ENCODE data around the gene PIP4K2B. TPM values are rescaled to one million over a fixed set of nuclear protein-coding genes. Genes with fewer than 3 reads are reported as not detected.

Gene PIP4K2B
- total RNA-seq, 2 experiments from 2014 or later = 49.9 to 51.4 TPM

DNA sequence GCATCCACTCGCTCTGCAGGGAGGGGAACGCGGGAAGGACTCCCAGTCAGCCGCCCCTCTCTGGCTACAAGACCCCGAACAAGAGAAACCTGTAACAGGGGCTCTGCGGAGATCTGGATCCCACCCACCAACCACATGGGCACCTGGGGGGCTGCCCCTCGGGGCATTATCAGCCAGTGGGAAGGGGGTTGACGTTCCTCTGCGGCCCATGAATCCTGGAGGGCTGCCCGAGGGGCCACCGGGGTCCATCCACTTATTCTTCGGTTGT, 49.4 kb downstream of the PIP4K2B start:
- peaks cover 45% of the 10 kb centered on the region for H3K27me3 Mint-ChIP-seq (ENCODE audit: low read depth)

GRCh38 chr17:38749223-38750043, 49.9 kb downstream of the PIP4K2B start:
- ATAC-seq (no peak), DNase-seq (no peak)
- POLR2A ChIA-PET = no interaction called here
- Mint-ChIP-seq H3K4me1 (ENCODE audit: low read depth) (peaks cover 50% of the 10 kb centered on the region), H3K9me3 (ENCODE audit: insufficient read depth) (no peaks in the 10 kb centered on the region), H3K27ac (no peak overlapping the region), H3K27me3 (ENCODE audit: low read depth) (peaks cover 50% of the 10 kb centered on the region), H3K4me3 (peak overlapping the region; percentile 99), H3K36me3 (ENCODE audit: low read depth) (peaks cover 16% of the 10 kb centered on the region)
- CTCF ChIA-PET = interaction anchor here (0.8 to 1.1 kb wide), 2 partner anchors 14 to 19 kb away, joined by 3 to 8 read pairs; partner anchors contain the start of gene CISD3

More for the DNA sequence above, 49.4 kb downstream of the PIP4K2B start:
- H3K27ac Mint-ChIP-seq = no peak overlapping the region
- POLR2A ChIA-PET = interaction anchor here (0.9 kb wide), 1 partner anchor 45 kb away, joined by 3 read pairs; the partner anchor contains the start of gene MLLT6
- peaks cover 54% of the 10 kb centered on the region for H3K4me1 Mint-ChIP-seq (ENCODE audit: low read depth)
- no peaks in the 10 kb centered on the region for H3K9me3 Mint-ChIP-seq (ENCODE audit: insufficient read depth)
- DNase-seq (no peak), ATAC-seq (no peak)
- peaks cover 19% of the 10 kb centered on the region for H3K36me3 Mint-ChIP-seq (ENCODE audit: low read depth)
- CTCF ChIA-PET = interaction anchor here (0.8 to 2.8 kb wide), 3 partner anchors 15 to 19 kb away, joined by 3 to 18 read pairs (median 8); partner anchors contain the start of gene CISD3
- H3K4me3 Mint-ChIP-seq = peak overlapping the region; percentile 99

GRCh38 chr17:38748892-38749222, 50.5 kb downstream of the PIP4K2B start:
- Mint-ChIP-seq H3K27me3 (ENCODE audit: low read depth) (peaks cover 53% of the 10 kb centered on the region), H3K36me3 (ENCODE audit: low read depth) (peaks cover 13% of the 10 kb centered on the region), H3K4me1 (ENCODE audit: low read depth) (peaks cover 47% of the 10 kb centered on the region), H3K4me3 (peak overlapping the region; percentile 99), H3K27ac (no peak overlapping the region), H3K9me3 (ENCODE audit: insufficient read depth) (no peaks in the 10 kb centered on the region)
- DNase-seq (no peak), ATAC-seq (no peak)
- ChIA-PET CTCF (interaction anchor here (1.1 kb wide), 1 partner anchor 14 kb away, joined by 8 read pairs; no protein-coding TSS in a partner anchor), POLR2A (no interaction called here)

DNA sequence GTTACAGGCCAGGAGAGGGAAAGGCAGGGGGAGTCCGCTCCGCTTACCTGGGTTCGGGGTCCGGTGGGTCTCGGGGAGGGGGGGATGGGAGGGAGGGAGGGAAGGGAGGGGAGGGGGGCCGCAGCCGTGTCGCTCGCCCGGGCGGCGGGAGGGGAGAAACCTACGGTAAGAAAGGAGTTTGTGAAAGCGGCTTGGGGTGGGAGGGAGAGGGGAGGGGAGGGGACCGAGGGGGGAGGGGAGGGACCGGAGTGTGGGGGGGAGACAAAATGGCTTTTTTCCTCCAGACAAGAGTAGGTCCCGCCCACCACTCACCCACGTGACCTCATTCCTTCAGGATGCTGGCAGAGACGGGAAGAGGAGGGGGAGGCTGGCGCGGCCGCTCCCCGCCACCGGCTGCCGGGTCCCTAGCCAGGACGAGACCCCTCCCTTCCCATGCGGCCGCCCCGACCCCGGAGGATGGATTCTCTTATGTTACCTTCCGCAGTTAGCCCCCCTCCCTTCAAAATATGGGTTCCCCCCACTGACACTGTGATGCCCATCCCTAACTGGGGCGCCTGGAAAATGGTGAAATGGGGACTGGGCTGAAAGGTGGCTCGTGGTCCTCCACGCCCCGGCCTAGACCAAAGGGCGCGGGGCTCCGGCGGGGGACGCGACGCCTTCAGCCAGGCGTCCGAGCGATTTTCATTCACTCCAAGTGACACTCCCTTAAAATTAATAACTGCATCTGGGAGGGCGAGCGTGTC, 51.0 kb downstream of the PIP4K2B start, which contains the start of gene PCGF2:
TSS of gene PCGF2 (minus strand) at position 188 of the 743 bp plus-strand sequence. CDS start 7,934 bp downstream, outside the sequence.
- ChIA-PET POLR2A (no interaction called here), CTCF (interaction anchor here (0.7 kb wide), 1 partner anchor 1614 kb away, joined by 3 read pairs; no protein-coding TSS in a partner anchor)
- Mint-ChIP-seq H3K27ac (no peak within 1 kb of the TSS), H3K4me3 (peak within 1 kb of the TSS; percentile 99), H3K36me3 (ENCODE audit: low read depth) (peaks cover 10% of the 10 kb centered on the region), H3K27me3 (ENCODE audit: low read depth) (peaks cover 53% of the 10 kb centered on the region), H3K4me1 (ENCODE audit: low read depth) (peaks cover 43% of the 10 kb centered on the region), H3K9me3 (ENCODE audit: insufficient read depth) (no peaks in the 10 kb centered on the region)
- ATAC-seq = no peak
- DNase-seq = no peak

DNA sequence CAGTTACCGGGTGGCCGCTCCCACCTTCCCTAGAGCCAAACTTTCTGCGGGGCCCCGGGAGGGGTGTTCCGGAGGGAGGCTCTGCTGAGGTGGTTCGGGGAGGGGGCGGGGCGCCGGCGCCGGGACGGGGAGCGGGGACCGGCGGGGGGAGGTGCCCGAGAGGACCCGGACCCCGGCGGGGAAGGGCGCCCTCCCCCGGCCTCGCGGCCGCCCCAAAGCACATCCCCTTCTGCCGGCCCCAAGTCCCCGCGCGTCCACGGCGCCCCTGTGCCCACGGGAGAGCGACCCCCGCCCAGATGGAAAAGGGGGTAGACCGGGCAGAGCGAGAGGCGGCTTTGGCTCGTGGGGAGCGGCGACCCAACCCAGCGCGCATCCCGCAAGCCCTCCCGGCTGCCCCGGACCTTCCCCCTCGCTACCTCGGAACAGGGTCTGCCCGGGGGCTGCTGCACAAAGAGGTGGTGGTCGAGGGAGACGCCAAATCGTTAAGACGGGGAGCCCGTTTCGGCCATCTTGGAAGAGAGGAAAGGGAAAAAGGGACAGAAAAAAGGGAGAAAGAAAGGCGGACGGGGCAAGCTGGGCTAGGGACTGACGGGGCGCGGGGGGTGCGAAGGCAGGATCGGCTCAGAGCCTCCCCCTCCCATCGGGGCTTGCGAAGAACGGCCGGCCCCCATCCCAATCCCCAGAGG, 51.8 kb downstream of the PIP4K2B start:
- H3K4me3 Mint-ChIP-seq = peak overlapping the region; percentile 62
- no peak for ATAC-seq
- POLR2A ChIA-PET = no interaction called here
- CTCF ChIA-PET = interaction anchor here (0.7 to 1.2 kb wide), 2 partner anchors 17 to 1615 kb away, joined by 3 read pairs; partner anchors contain the start of gene CISD3
- H3K9me3 Mint-ChIP-seq (ENCODE audit: insufficient read depth) = no peaks in the 10 kb centered on the region
- no peak for DNase-seq
- peaks cover 45% of the 10 kb centered on the region for H3K4me1 Mint-ChIP-seq (ENCODE audit: low read depth)
- peaks cover 5% of the 10 kb centered on the region for H3K36me3 Mint-ChIP-seq (ENCODE audit: low read depth)
- peaks cover 53% of the 10 kb centered on the region for H3K27me3 Mint-ChIP-seq (ENCODE audit: low read depth)
- no peak overlapping the region for H3K27ac Mint-ChIP-seq

DNA sequence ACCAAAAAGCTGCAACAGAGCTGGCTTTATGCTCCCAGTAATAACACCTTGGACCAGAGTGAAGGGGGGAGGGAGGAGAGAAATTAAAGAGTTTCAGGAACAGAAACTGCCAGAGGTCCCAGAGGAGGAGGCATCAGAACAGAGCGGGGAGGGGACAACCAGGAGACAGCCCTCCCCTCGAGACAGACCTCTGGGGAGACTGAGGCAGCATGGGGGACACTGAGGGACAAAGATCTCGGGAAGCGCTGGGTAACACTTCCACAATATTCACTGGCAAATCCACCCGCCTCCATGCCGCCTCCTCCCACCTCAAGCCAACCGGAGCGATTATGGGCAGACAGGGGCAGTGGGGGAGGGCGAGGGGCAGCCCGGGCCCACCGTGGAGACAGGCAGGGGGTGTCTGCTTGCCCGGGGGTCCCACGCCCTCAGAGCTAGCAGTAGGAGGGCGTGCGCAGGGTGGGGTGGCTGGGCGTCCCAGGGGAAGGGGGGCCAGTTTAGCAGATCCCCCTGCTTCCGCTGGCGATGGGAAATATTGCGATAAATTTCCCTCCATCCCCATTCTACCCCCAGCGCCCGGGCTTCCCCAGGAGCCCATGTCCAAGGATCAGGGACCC, 52.4 kb downstream of the PIP4K2B start:
- Mint-ChIP-seq H3K27ac (no peak overlapping the region), H3K9me3 (ENCODE audit: insufficient read depth) (no peaks in the 10 kb centered on the region), H3K27me3 (ENCODE audit: low read depth) (peaks cover 53% of the 10 kb centered on the region), H3K36me3 (ENCODE audit: low read depth) (peaks cover 3% of the 10 kb centered on the region), H3K4me1 (ENCODE audit: low read depth) (peaks cover 47% of the 10 kb centered on the region), H3K4me3 (peak overlapping the region; percentile 34)
- no peak for DNase-seq
- ATAC-seq = no peak
- POLR2A ChIA-PET = interaction anchor here (0.6 to 1.7 kb wide), 3 partner anchors 19 to 858 kb away, joined by 4 read pairs; partner anchors contain the start of gene MLLT6
- CTCF ChIA-PET = interaction anchor here (0.9 to 2.2 kb wide), 5 partner anchors 12 to 79 kb away, joined by 3 to 9 read pairs (median 3); partner anchors contain the start of gene CISD3

DNA sequence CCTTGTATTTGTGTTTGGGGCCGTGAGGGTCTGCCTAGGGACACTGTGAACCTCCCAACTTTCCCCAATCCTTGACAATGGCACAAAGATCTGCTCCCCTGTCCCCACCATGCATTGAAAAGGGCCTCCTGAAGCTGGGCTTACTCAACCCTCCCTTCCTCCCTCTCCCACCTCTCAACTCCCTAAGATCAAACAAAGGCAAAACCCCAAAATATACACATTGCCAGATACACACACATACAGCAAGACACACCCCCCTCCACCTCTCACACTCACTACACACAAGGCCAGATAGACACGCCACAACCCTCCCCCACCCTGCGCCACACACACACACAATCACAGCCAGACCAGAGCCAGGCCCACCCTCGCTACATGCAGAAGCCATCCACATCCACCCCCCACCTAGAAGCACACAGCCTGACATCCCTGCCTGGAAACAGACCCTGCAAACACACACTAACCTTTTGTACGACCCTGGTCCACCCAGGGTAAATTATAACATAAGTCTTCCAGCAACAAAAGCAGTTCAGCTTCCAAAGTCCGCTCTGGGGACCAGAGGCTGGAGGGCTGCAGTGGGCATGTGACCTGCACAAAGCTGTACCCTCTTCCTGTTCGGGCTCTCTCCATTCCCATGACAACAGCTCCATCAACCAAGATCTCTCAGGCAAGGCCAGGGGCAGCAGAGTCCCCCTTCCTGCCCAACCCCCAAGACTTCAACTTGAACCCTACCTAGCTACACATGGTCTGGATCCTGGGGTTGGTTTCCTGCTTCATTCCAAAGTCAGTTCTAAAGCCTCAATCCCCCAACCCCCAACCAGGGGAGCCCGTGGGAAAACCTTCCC, 53.1 kb downstream of the PIP4K2B start:
- Mint-ChIP-seq H3K27me3 (ENCODE audit: low read depth) (peaks cover 55% of the 10 kb centered on the region), H3K36me3 (ENCODE audit: low read depth) (no peaks in the 10 kb centered on the region), H3K27ac (no peak overlapping the region), H3K4me3 (peak overlapping the region; percentile 34), H3K4me1 (ENCODE audit: low read depth) (peaks cover 44% of the 10 kb centered on the region), H3K9me3 (ENCODE audit: insufficient read depth) (no peaks in the 10 kb centered on the region)
- no peak for ATAC-seq
- no peak for DNase-seq
- ChIA-PET CTCF (interaction anchor here (0.9 to 2.2 kb wide), 5 partner anchors 11 to 79 kb away, joined by 3 to 9 read pairs (median 3); partner anchors contain the start of gene CISD3), POLR2A (interaction anchor here (0.6 to 1.7 kb wide), 4 partner anchors 15 to 859 kb away, joined by 3 to 4 read pairs (median 4); partner anchors contain the start of gene MLLT6)

DNA sequence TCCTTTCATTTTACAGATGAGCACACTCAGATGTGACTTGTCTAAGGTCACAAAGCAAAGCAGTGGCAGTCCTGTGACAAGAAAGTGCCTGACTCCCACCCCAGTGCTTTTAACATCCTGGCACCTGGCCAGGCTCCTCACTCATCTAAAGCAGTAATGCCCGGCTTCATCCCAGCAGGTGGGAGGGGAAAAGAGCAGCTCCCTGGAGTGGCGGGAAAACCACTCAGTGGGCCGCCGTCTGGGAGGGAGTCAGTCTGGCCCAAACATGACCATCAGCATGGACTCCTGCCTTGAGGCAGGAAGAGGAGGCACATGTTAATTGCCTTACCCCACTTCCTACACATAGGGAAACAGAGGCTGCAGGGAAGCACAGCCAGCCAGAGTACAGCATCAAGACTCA, 53.8 kb downstream of the PIP4K2B start:
- Mint-ChIP-seq H3K27me3 (ENCODE audit: low read depth) (peaks cover 50% of the 10 kb centered on the region), H3K36me3 (ENCODE audit: low read depth) (no peaks in the 10 kb centered on the region), H3K9me3 (ENCODE audit: insufficient read depth) (no peaks in the 10 kb centered on the region), H3K4me1 (ENCODE audit: low read depth) (peaks cover 37% of the 10 kb centered on the region), H3K4me3 (no peak overlapping the region), H3K27ac (no peak overlapping the region)
- ATAC-seq = no peak
- POLR2A ChIA-PET = interaction anchor here (0.8 to 1.7 kb wide), 2 partner anchors 14 to 41 kb away, joined by 3 to 4 read pairs; partner anchors contain the start of gene MLLT6
- DNase-seq = no peak
- CTCF ChIA-PET = interaction anchor here (1.0 to 2.2 kb wide), 3 partner anchors 11 to 69 kb away, joined by 3 to 9 read pairs (median 3); no protein-coding TSS in a partner anchor

DNA sequence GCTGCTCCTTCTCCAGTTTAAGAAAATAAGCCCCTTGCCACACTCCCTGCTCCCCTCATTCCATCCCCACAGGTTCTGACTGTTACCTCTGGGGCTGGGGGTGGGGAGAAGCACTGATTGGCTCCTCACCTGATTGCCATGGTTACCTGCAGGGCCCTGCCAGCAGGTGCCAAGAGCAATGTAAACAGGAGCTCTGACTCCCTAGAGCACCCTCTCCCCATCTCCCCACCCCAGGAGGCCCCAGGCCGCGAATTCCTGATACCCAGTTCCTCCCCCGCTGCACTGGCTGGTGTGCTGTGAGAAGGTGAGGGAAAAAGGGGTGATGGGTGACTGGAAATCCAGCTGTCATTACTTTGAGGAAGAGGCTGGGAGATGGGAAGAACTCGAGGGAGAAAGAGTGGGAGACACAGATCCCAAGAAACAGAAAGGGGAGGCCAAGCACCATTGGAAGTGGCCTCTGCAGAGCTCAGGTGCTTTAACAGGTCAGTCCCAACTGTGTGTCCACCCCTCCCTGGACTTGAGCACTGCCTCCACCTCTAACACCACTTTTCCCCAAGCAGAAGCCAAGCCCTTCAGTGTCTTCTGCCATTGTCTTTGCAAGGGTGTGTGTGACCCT, 55.7 kb downstream of the PIP4K2B start:
- ATAC-seq (no peak), DNase-seq (no peak)
- peaks cover 35% of the 10 kb centered on the region for H3K27me3 Mint-ChIP-seq (ENCODE audit: low read depth)
- ChIA-PET CTCF (interaction anchor here (1.0 kb wide), 1 partner anchor 8 kb away, joined by 3 read pairs; no protein-coding TSS in a partner anchor), POLR2A (no interaction called here)
- H3K27ac Mint-ChIP-seq = peak overlapping the region; percentile 25
- H3K4me1 Mint-ChIP-seq (ENCODE audit: low read depth) = peaks cover 23% of the 10 kb centered on the region
- no peaks in the 10 kb centered on the region for H3K9me3 Mint-ChIP-seq (ENCODE audit: insufficient read depth)
- no peaks in the 10 kb centered on the region for H3K36me3 Mint-ChIP-seq (ENCODE audit: low read depth)
- no peak overlapping the region for H3K4me3 Mint-ChIP-seq
